ENCODE results near the gene FZD2.

The FZD2 gene

DNA sequence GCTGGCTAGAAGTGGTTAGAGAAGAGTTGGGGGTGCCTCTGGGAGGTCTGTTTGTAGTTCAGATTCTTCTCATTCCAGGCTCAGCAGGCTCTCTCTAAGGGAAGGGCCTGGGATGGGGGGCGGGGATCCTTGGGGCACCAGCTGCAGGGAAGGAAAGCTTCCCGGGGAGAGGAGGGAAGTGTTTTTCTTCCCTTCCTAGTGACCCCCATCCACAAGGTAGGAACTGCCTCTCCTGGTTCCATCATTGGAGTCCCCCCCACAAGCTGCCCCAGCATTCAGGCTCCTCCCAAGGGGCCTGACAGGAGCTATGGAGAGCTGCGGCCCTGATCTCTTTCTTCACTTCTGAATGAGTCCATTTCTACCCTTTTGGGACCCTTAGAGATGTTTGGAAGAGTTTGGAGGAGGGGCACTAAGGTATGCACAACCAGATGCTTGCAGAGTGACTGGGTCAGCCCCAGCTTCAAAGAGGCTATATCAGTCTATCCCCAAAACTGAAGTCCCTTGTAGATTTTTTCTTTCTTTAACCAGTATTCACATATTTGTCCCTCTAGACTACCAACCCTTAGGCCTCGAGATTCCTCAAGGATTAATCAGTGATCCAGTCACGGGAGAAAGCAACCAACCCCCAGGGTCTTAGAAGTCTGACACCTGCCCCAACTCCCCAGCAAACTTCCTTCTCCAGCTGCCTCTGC, 13.9 kb upstream of the FZD2 start:
- Histone ChIP-seq H3K9me3 (replicated peaks in 1 of 11) (peaks cover 0 to 9% (median 0%) of the 10 kb centered on the region in 11 experiments; a peak in 4 of 22 replicates), H3K4me2 (peak overlapping the region; percentile 49 to 91 (median 77)), H3K27me3 (no peaks in the 10 kb centered on the region), H3K36me3 (no peaks in the 10 kb centered on the region), H3K9ac (no peak overlapping the region; a peak in 1 of 22 replicates), H3K27ac (peak overlapping the region in 9 of 11 experiments; percentile 4 to 69 (median 39); a peak in 15 of 22 replicates), H4K20me1 (no peaks in the 10 kb centered on the region), H3K4me3 (no peak overlapping the region), H3K4me1 (peaks cover 45 to 82% (median 52%) of the 10 kb centered on the region in 10 experiments)
- TF ChIP-seq Cebpa-rat (IDR thresholded peaks at IDR 0.05): no peak

DNA sequence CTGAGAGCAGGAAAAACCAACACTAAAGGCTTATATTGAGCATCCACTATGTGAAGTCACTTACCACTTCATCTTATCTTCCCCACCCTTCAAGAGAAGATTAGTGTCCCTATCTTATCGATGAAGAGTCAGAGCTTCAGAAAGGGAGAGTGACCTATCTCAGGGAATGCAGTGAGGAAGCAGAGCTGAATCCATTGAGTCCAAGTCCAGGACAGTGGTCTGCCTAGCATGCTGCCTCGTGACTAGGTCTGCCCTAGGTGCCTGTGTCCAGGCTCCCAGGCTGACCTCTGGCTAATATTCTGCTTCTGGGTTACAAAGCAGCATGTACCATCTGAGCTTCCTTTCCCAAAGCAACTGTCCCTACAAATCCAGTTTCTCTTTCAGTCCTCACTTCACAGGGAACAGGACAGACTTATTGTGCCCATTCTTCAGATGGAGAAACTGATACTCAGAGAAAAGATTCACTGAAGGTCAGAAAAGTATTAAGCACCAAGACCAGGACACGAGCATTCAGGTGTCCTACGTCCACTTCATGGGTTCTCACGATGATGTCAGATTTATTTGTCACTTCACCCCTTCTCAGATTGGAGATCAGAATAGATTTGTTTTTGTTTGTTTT, 13.3 kb upstream of the FZD2 start:
- Histone ChIP-seq H3K4me1 (peaks cover 51 to 83% (median 59%) of the 10 kb centered on the region in 10 experiments), H3K9me3 (replicated peaks in 1 of 11) (peaks cover 0 to 8% (median 0%) of the 10 kb centered on the region in 11 experiments; a peak in 1 of 22 replicates), H4K20me1 (no peaks in the 10 kb centered on the region), H3K27ac (no peak overlapping the region), H3K27me3 (no peaks in the 10 kb centered on the region), H3K9ac (no peak overlapping the region; a peak in 1 of 22 replicates), H3K4me2 (peak overlapping the region in 10 of 11 experiments; percentile 63 to 91 (median 78); a peak in 14 of 22 replicates), H3K4me3 (no peak overlapping the region), H3K36me3 (no peaks in the 10 kb centered on the region)
- no peak for TF ChIP-seq Cebpa-rat (IDR thresholded peaks at IDR 0.05)

DNA sequence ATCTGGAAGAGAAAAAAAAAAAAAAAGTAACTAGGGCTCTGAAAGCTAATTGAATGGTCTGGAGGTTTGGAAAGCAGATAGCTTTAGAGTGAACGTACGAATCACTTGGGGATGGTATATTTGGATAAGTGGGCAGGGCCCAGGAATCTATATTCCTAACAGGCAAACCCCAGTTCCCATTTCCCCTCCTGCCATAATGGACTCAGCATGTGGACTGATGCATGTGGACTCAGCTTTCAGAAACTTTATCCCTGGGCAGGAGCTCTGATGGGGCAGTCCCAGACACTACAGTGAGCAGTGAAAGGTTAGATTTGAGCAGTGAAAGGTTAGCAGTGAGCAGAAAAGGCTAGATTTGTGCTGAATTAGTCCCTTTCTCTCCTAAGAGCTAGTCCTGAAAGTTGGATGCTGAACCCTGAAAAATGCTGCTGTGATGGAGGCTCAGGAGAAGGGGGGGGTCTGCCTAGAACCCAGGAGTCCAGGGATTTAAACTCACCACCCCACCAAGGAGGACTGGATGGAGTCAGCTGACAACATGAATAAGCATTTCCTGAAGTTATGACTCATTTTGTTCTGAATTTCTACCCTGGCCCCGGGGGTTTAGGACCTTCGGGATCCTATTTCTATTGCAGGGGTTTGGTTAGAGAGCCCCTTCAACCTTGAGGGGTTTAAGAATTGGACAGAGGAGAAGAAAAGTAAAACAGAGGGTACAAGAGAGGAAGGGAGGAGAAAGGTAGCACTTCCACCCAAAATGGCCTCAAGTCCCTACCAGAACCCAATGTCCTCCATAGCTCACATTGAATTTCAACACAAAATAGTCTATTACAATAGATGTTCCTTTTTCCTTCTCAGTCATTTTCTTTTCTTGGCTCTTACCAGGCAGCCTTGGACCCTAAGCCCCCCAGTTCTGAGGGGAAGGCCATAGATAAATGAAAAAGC, 10.3 kb upstream of the FZD2 start:
- peaks cover 53 to 88% (median 67%) of the 10 kb centered on the region in 10 experiments for H3K4me1 ChIP-seq
- H3K4me3 ChIP-seq: peak overlapping the region in 6 of 10 experiments; percentile 40 to 65 (median 46); a peak in 11 of 20 replicates
- no peaks in the 10 kb centered on the region for H3K27me3 ChIP-seq
- H3K27ac ChIP-seq: peak overlapping the region in 10 of 11 experiments; percentile 56 to 98 (median 95); a peak in 20 of 22 replicates
- no peaks in the 10 kb centered on the region for H4K20me1 ChIP-seq
- peaks cover 0 to 8% (median 0%) of the 10 kb centered on the region in 11 experiments; a peak in 1 of 22 replicates for H3K9me3 ChIP-seq (replicated peaks in 1 of 11)
- no peak for TF ChIP-seq Cebpa-rat (IDR thresholded peaks at IDR 0.05)
- no peaks in the 10 kb centered on the region for H3K36me3 ChIP-seq
- peak overlapping the region; percentile 75 to 99 (median 89) for H3K4me2 ChIP-seq
- H3K9ac ChIP-seq: peak overlapping the region in 9 of 11 experiments; percentile 57 to 87 (median 79); a peak in 18 of 22 replicates

DNA sequence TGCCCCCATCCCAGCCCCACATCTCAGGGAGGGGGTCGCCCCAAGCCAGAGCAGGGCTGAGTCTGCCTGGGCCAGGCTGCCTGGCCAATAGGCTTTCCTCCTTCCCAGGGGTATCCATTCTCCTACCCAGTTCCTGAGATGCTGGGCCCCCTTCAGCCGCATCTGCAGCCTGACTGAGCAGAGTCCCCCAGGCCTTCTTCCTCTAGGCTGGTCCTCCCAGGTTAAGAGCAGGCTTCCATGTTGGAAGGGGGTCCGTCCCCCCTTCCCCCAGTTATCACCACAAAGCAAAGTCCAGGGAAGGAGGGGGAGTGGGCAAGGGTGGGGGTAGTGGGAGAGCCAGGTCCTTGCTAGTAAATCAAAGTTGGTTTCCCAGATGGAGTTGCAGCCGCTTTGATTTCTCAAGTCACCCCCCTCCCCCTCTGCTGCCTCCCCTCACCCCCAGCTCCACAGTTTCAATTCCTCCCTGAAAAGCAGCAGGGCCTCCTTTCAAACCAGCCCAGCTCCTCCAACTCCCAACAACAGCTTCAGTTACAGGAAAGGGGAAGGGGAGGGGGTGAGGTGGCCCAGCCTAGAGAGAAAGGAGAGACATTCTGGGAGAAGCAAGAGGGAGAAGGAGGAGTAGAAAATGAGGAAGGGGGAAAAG, 9.5 kb upstream of the FZD2 start:
- Histone ChIP-seq H4K20me1 (no peaks in the 10 kb centered on the region), H3K27ac (peak overlapping the region in 10 of 11 experiments; percentile 56 to 98 (median 95); a peak in 21 of 22 replicates), H3K4me3 (peak overlapping the region in 6 of 10 experiments; percentile 40 to 65 (median 46); a peak in 11 of 20 replicates), H3K4me2 (peak overlapping the region; percentile 75 to 99 (median 89)), H3K4me1 (peaks cover 45 to 80% (median 59%) of the 10 kb centered on the region in 10 experiments), H3K36me3 (no peaks in the 10 kb centered on the region), H3K9ac (peak overlapping the region in 9 of 11 experiments; percentile 57 to 87 (median 79); a peak in 18 of 22 replicates), H3K9me3 (replicated peaks in 1 of 11) (peaks cover 0 to 8% (median 0%) of the 10 kb centered on the region in 11 experiments; a peak in 1 of 22 replicates), H3K27me3 (no peaks in the 10 kb centered on the region)
- no peak for TF ChIP-seq Cebpa-rat (IDR thresholded peaks at IDR 0.05)

DNA sequence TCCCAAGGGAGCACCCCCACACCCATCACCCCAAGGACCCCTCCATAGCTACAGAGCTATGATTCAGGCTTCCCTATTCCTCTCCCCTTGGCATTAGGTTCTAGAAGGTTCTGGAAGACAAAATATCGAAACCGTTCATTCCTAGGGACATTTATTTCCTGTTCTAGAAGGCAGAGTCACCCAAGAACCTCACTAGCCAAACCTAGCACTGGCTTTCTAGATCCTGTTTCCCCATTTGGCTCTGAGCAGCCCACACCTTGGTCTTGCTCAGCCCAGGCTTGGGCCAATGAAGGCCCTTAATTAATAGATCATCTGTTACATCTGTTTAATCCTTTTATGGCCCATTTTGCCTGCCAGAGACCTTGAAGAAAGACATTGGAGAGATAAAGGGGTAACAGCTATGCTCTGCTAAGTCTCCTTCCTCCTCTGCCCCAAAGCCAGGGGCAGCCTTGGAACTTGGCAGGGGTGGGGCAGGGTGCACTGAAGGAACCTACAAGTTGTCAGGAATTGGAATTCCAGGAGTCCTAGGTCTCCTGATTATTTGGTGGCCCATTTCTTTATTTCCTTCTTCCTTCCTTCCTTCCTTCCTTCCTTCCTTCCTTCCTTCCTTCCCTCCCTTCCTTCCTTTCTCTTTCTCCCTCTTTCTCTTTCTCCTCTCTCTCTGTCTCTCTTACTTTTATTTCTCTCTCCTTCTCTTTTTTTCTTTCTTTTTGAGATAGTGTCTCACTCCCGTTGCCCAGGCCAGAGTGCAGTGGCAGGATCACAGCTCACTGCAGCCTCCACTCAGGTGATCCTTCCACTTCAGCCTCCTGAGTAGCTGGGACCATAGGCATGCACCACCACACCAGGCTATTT, 8.7 kb upstream of the FZD2 start:
- peak overlapping the region in 9 of 11 experiments; percentile 56 to 86 (median 78); a peak in 15 of 22 replicates for H3K9ac ChIP-seq
- peak overlapping the region in 10 of 11 experiments; percentile 56 to 98 (median 95); a peak in 21 of 22 replicates for H3K27ac ChIP-seq

DNA sequence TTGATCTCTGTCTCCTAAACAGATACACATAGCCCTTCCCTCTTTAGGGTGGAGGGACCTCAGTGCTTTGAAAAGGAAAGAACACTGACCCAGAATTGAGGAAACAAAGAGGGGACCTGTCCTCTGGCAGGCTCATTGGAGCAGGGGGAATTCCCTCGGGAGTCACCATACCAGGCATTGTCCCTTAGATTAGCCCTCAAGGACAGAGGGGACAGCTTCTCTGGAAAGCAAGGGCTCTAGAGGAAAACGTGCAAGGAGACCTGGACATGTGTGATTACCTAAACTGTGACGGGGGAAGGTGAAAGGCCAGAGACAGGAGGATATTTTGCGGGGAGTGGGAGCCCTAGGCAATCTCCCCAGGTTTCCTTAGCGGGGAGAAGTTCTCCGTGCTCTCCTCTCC, 7.6 kb upstream of the FZD2 start:
- no peaks in the 10 kb centered on the region for H4K20me1 ChIP-seq
- no peak overlapping the region for H3K4me3 ChIP-seq
- peak overlapping the region in 3 of 11 experiments; percentile 1 to 19 (median 8); a peak in 2 of 22 replicates for H3K9ac ChIP-seq
- H3K27me3 ChIP-seq: no peaks in the 10 kb centered on the region
- peaks cover 32 to 62% (median 45%) of the 10 kb centered on the region in 10 experiments for H3K4me1 ChIP-seq
- peak overlapping the region; percentile 5 to 99 (median 89); a peak in 18 of 22 replicates for H3K4me2 ChIP-seq
- peak overlapping the region in 7 of 11 experiments; percentile 82 to 98 (median 96); a peak in 11 of 22 replicates for H3K27ac ChIP-seq
- no peak for TF ChIP-seq Cebpa-rat (IDR thresholded peaks at IDR 0.05)
- no peaks in the 10 kb centered on the region for H3K36me3 ChIP-seq
- peaks cover 0 to 8% (median 0%) of the 10 kb centered on the region in 11 experiments; a peak in 1 of 22 replicates for H3K9me3 ChIP-seq (replicated peaks in 1 of 11)

More for the DNA sequence above, 8.7 kb upstream of the FZD2 start:
- no peak for TF ChIP-seq Cebpa-rat (IDR thresholded peaks at IDR 0.05)
- Histone ChIP-seq H3K4me2 (peak overlapping the region; percentile 75 to 99 (median 89)), H3K9me3 (replicated peaks in 1 of 11) (peaks cover 0 to 8% (median 0%) of the 10 kb centered on the region in 11 experiments; a peak in 1 of 22 replicates), H3K27me3 (no peaks in the 10 kb centered on the region), H4K20me1 (no peaks in the 10 kb centered on the region), H3K4me3 (peak overlapping the region in 6 of 10 experiments; percentile 4 to 50 (median 30); a peak in 5 of 20 replicates), H3K4me1 (peaks cover 37 to 71% (median 50%) of the 10 kb centered on the region in 10 experiments), H3K36me3 (no peaks in the 10 kb centered on the region)

DNA sequence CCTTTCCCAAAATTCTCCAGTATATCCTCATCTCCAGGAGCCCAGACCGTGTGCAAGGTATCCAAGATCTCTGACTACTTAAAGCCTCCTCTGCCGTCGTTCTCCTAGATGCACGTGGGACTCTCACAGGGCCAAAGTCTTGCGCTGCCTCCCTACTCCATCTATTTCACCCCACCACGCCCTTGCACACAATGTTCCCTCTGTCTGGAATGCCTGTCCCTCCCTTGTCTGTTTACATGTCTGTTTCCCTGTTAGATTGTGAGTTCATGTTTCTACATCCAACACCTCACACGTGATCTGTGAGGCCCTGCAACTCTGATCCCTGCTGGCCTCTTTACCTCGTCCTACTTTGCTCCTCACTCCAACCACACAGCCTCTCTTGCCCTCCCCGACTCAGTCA, 4.9 kb upstream of the FZD2 start:
- Histone ChIP-seq H3K9ac (no peak overlapping the region), H3K4me3 (no peak overlapping the region), H4K20me1 (no peaks in the 10 kb centered on the region), H3K9me3 (replicated peaks in 1 of 11) (no peaks in the 10 kb centered on the region), H3K36me3 (no peaks in the 10 kb centered on the region), H3K27me3 (no peaks in the 10 kb centered on the region), H3K4me1 (peaks cover 41 to 50% (median 45%) of the 10 kb centered on the region in 10 experiments), H3K27ac (no peak overlapping the region), H3K4me2 (no peak overlapping the region)
- TF ChIP-seq Cebpa-rat (IDR thresholded peaks at IDR 0.05): no peak

Measured in BLaER1 treated with 17β-estradiol and CSF1 and Interleukin-3, amounts not matched to agents 10 nM and 100 nM (cell line).